HepG2 (cell line): ENCODE data around the gene OPRL1. TPM values are rescaled to one million over a fixed set of nuclear protein-coding genes. Genes with fewer than 3 reads are reported as not detected.
A peak's percentile ranks its signal among the peaks of the same experiment; 100 is the strongest.

Experiments used
- BRCA1 ChIP-seq: sonication (generic); formaldehyde crosslinking; IDR thresholded peaks from 2 replicates; pipeline ENCODE4 v1.4.0; 2020; ENCODE audit warnings: missing genetic modification reagents
- CCDC6 ChIP-seq: sonication (generic); formaldehyde crosslinking; IDR thresholded peaks from 2 replicates; pipeline ENCODE4 v1.8.1; 2022; ENCODE audit warnings: mild to moderate bottlenecking, missing genetic modification reagents, moderate library complexity
- DNMT3B ChIP-seq: conservative IDR thresholded peaks from 2 replicates; pipeline ENCODE4 v1.6.1; 2016; ENCODE audit warnings: missing biosample characterization, control low read depth
- ELF3 ChIP-seq: IDR thresholded peaks from 2 replicates; pipeline ENCODE4 v1.6.1; 2016; ENCODE audit warnings: missing genetic modification reagents, missing compliant biosample characterization
- FOXO4 ChIP-seq: sonication (generic); formaldehyde crosslinking; conservative IDR thresholded peaks from 2 replicates; pipeline ENCODE4 v1.8.1; 2023; ENCODE audit warnings: missing genetic modification reagents
- GTF3A ChIP-seq: sonication (generic); formaldehyde crosslinking; conservative IDR thresholded peaks from 2 replicates; pipeline ENCODE4 v1.4.0; 2020; ENCODE audit warnings: mild to moderate bottlenecking, missing genetic modification reagents
- JUNB ChIP-seq: sonication (generic); formaldehyde crosslinking; IDR thresholded peaks from 2 replicates; pipeline ENCODE4 v1.8.0; 2022; ENCODE audit warnings: missing genetic modification reagents, mild to moderate bottlenecking, borderline replicate concordance
- KLF15 ChIP-seq: sonication (generic); formaldehyde crosslinking; IDR thresholded peaks from 2 replicates; pipeline ENCODE4 v1.8.1; 2023; ENCODE audit warnings: borderline replicate concordance, mild to moderate bottlenecking, inconsistent platforms, missing genetic modification reagents, mixed read lengths
- MAF1 ChIP-seq: sonication (generic); formaldehyde crosslinking; IDR thresholded peaks from 2 replicates; pipeline ENCODE4 v1.5.0; 2020; ENCODE audit warnings: missing genetic modification reagents, borderline replicate concordance
- MAFG ChIP-seq: sonication (generic); formaldehyde crosslinking; IDR thresholded peaks from 2 replicates; pipeline ENCODE4 v1.5.1; 2020; ENCODE audit warnings: mild to moderate bottlenecking, missing genetic modification reagents
- NPAS2 ChIP-seq: sonication (generic); formaldehyde crosslinking; IDR thresholded peaks from 2 replicates; pipeline ENCODE4 v1.8.0; 2022; ENCODE audit warnings: mild to moderate bottlenecking, missing genetic modification reagents, borderline replicate concordance
- THAP7 ChIP-seq: sonication (generic); formaldehyde crosslinking; IDR thresholded peaks from 2 replicates; pipeline ENCODE4 v1.8.1; 2023; ENCODE audit warnings: mild to moderate bottlenecking, missing genetic modification reagents
- THYN1 ChIP-seq: sonication (generic); formaldehyde crosslinking; IDR thresholded peaks from 2 replicates; pipeline ENCODE4 v1.8.1; 2023; ENCODE audit warnings: low read depth, mild to moderate bottlenecking, moderate library complexity, missing genetic modification reagents, borderline replicate concordance
- ZFP36 ChIP-seq: fragments of 150-350 bp; IDR thresholded peaks from 2 replicates; pipeline ENCODE4 v1.6.1; 2018; ENCODE audit warnings: borderline replicate concordance, low read length, low read depth; ENCODE audit not compliant: partially characterized antibody
- ZHX1 ChIP-seq: sonication (generic); formaldehyde crosslinking; IDR thresholded peaks from 2 replicates; pipeline ENCODE4 v1.8.1; 2022; ENCODE audit warnings: low read depth, mild to moderate bottlenecking, missing genetic modification reagents
- ZNF441 ChIP-seq: sonication (generic); formaldehyde crosslinking; IDR thresholded peaks from 2 replicates; pipeline ENCODE4 v1.7.0; 2021; ENCODE audit warnings: missing genetic modification reagents, borderline replicate concordance
- ZNF510 ChIP-seq: sonication (generic); formaldehyde crosslinking; IDR thresholded peaks from 2 replicates; pipeline ENCODE4 v1.4.0; 2020; ENCODE audit warnings: low read depth, mild to moderate bottlenecking, missing genetic modification reagents
- ZNF558 ChIP-seq: sonication (generic); formaldehyde crosslinking; IDR thresholded peaks from 2 replicates; pipeline ENCODE4 v1.9.0; 2022; ENCODE audit warnings: mild to moderate bottlenecking, missing genetic modification reagents, borderline replicate concordance
- ZNF574 ChIP-seq: sonication (generic); formaldehyde crosslinking; IDR thresholded peaks from 2 replicates; pipeline ENCODE4 v1.4.0; 2020; ENCODE audit warnings: missing genetic modification reagents
- ZNF605 ChIP-seq: sonication (generic); formaldehyde crosslinking; IDR thresholded peaks from 2 replicates; pipeline ENCODE4 v1.8.0; 2022; ENCODE audit warnings: mild to moderate bottlenecking, missing genetic modification reagents
- ZNF660 ChIP-seq: sonication (generic); formaldehyde crosslinking; IDR thresholded peaks from 2 replicates; pipeline ENCODE4 v1.5.1; 2020; ENCODE audit warnings: mild to moderate bottlenecking, low read depth, missing genetic modification reagents, borderline replicate concordance
- ZSCAN12 ChIP-seq: sonication (generic); formaldehyde crosslinking; IDR thresholded peaks from 2 replicates; pipeline ENCODE4 v1.9.0; 2021; ENCODE audit warnings: mild to moderate bottlenecking, missing genetic modification reagents
- polyA plus RNA-seq, 8 experiments: library from polyadenylated mRNA; depleted of rRNA in 3 of 8; stranded (reverse) in 7 of 8; unstranded in 1 of 8; fragments of >200 nt; fragmentation: Illumina TruSeq in 4 of 8; extraction: Trizol in 4 of 8; gene quantifications; 2 replicates each; pipeline versions ENCODE4 v1.2.1 to v1.2.3, GENCODE V29; 2011 to 2016; ENCODE audit warnings: low read depth in 4 of 8, missing spikeins in 1 of 8, mixed read lengths in 1 of 8; ENCODE audit not compliant: insufficient read depth in 1 of 8
- total RNA-seq, 5 experiments: library from RNA; depleted of rRNA; stranded (reverse); fragments of >200 nt; fragmentation: Illumina TruSeq; extraction: Trizol; gene quantifications; 2 replicates each; pipeline ENCODE4 v1.2.3, GENCODE V29; 2016; ENCODE audit warnings: low read depth in 1 of 5

The OPRL1 gene
- total and polyA plus RNA-seq, 2 of the 13 experiments (the other 11 are each of a cell fraction or from before 2014, with no cell fraction given) = 0.35 to 0.71 TPM

GRCh38 chr20:64041040-64041780 is 38.7 kb upstream of the OPRL1 start (continued):
- TF ChIP-seq CCDC6 (CRISPR knock-in tag) = peak; percentile 80; the same call in 1 of the 2 replicates
- peak; percentile 57 for TF ChIP-seq KLF15 (CRISPR knock-in tag)
- peak; percentile 94; the same call in 1 of the 2 replicates for TF ChIP-seq FOXO4 (CRISPR knock-in tag)
- TF ChIP-seq THAP7 = no peak; the same call in 1 of the 2 replicates
- no peak for TF ChIP-seq ELF3 (CRISPR knock-in tag)
- peak; percentile 15; the same call in 1 of the 2 replicates for TF ChIP-seq MAF1 (CRISPR knock-in tag)
- no peak for TF ChIP-seq NPAS2 (CRISPR knock-in tag)
- TF ChIP-seq ZNF510 (CRISPR knock-in tag) = no peak
- 0 out of 2 replicates have a peak, but pooled peaks have one; percentile 30 for TF ChIP-seq ZSCAN12
- no peak for TF ChIP-seq JUNB (CRISPR knock-in tag)
- peak; percentile 36 for TF ChIP-seq ZNF605 (CRISPR knock-in tag)
- TF ChIP-seq THYN1 (CRISPR knock-in tag) = no peak
- no peak for TF ChIP-seq ZNF558 (CRISPR knock-in tag)
- no peak for TF ChIP-seq ZFP36
- no peak for TF ChIP-seq BRCA1
- TF ChIP-seq ZNF441 (CRISPR knock-in tag) = 0 out of 2 replicates have a peak, but pooled peaks have one; percentile 37
- no peak for TF ChIP-seq ZNF574 (CRISPR knock-in tag)
- TF ChIP-seq MAFG = no peak
- TF ChIP-seq ZHX1 (CRISPR knock-in tag) = no peak; the same call in none of the 2 replicates
- peak; percentile 77 for TF ChIP-seq GTF3A (CRISPR knock-in tag)
- no peak for TF ChIP-seq DNMT3B
- no peak for TF ChIP-seq ZNF660 (CRISPR knock-in tag)
